ENCODE data around the gene RB1. TPM values are rescaled to one million over a fixed set of nuclear protein-coding genes. Genes with fewer than 3 reads are reported as not detected.
"Not testable (repeated sequence)": the region's sequence is repeated elsewhere in the genome, so short reads cannot be mapped to it uniquely, and the experiment has no call there.

Gene RB1
- total RNA-seq, 1 experiment from 2014 or later: 14.7 TPM

DNA sequence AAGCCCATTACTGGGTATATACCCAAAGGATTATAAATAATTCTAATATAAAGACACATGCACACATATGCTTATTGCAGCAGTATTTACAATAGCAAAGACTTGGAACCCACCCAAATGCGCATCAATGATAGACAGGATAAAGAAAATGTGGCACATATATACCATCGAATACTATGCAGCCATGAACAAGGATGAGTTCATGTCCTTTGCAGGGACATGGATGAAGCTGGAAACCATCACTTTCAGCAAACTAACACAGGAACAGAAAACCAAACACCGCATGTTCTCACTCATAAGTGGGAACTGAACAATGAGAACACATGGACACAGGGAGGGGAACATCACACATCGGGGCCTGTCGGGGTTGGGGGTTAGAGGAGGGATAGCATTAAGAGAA, 118.5 kb downstream of the RB1 start:
- H3K36me3 ChIP-seq (replicated peaks; ENCODE audit: control insufficient read depth, insufficient read depth, low read length); H3K27me3 ChIP-seq (ENCODE audit: control insufficient read depth, insufficient read depth, low read length); H3K4me3 ChIP-seq (ENCODE audit: insufficient read depth, low read depth, low read length); DNase-seq: not testable (repeated sequence)

DNA sequence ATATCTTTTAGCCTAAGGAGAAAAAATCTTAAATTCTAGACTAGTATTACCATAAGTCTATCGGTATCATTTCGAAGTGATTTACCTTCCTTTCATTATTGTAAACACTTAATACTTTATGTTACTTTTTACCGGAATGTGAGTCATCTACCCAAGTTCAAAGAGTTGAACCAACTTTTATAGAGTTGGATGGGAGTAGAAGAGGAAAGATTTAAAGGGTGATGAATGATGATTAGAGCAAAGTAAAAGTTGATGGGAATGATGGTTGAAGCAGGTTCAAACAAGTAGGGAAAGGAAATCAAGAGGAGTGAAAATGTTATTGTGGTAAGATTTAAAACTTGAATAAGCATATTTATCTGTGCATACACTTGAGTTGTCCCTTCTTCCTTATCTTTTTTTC, 120.7 kb downstream of the RB1 start:
- Histone ChIP-seq H3K27me3 (ENCODE audit: control insufficient read depth, insufficient read depth, low read length) (no peaks in the 10 kb centered on the region), H3K4me3 (ENCODE audit: insufficient read depth, low read depth, low read length) (no peak overlapping the region), H3K36me3 (replicated peaks; ENCODE audit: control insufficient read depth, insufficient read depth, low read length) (no peaks in the 10 kb centered on the region)
- DNase-seq: no peak

- H3K4me3 ChIP-seq (ENCODE audit: insufficient read depth, low read depth, low read length): no peak overlapping the region
- no peaks in the 10 kb centered on the region for H3K27me3 ChIP-seq (ENCODE audit: control insufficient read depth, insufficient read depth, low read length)
- no peaks in the 10 kb centered on the region for H3K36me3 ChIP-seq (replicated peaks; ENCODE audit: control insufficient read depth, insufficient read depth, low read length)
- no peak for DNase-seq
Measured at GRCh38 chr13:48426052-48426451, 122.5 kb downstream of the RB1 start.

GRCh38 chr13:48426755-48427298, 123.3 kb downstream of the RB1 start:
- not testable (repeated sequence) for H3K27me3 ChIP-seq (ENCODE audit: control insufficient read depth, insufficient read depth, low read length); H3K36me3 ChIP-seq (replicated peaks; ENCODE audit: control insufficient read depth, insufficient read depth, low read length); H3K4me3 ChIP-seq (ENCODE audit: insufficient read depth, low read depth, low read length); DNase-seq

DNA sequence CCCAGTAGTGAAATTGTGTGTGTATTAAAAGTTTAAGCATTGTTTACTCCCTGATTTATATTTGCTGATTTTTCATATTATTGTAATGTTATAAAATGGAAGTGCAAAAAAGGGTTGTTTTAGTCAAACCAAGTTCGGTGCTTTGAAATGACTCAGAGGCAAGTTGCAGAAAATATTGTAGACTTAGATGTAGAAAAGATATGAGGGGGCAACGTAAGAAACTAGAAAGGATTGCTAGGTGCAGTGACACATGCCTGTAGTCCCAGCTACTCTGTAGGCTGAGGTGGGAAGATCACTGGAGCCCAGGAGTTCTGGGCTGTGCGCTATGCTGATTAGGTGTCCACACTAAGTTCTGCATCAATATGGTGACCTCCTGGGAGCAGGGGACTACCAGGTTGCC, 125.5 kb downstream of the RB1 start:
- Histone ChIP-seq H3K27me3 (ENCODE audit: control insufficient read depth, insufficient read depth, low read length) (no peaks in the 10 kb centered on the region), H3K4me3 (ENCODE audit: insufficient read depth, low read depth, low read length) (no peak overlapping the region), H3K36me3 (replicated peaks; ENCODE audit: control insufficient read depth, insufficient read depth, low read length) (no peaks in the 10 kb centered on the region)
- no peak for DNase-seq

- no peak for DNase-seq
- H3K27me3 ChIP-seq (ENCODE audit: control insufficient read depth, insufficient read depth, low read length): no peaks in the 10 kb centered on the region
- no peaks in the 10 kb centered on the region for H3K36me3 ChIP-seq (replicated peaks; ENCODE audit: control insufficient read depth, insufficient read depth, low read length)
Measured at GRCh38 chr13:48429886-48430285, 126.3 kb downstream of the RB1 start.

GRCh38 chr13:48431431-48431830, 127.9 kb downstream of the RB1 start:
- no peak for DNase-seq
- Histone ChIP-seq H3K36me3 (replicated peaks; ENCODE audit: control insufficient read depth, insufficient read depth, low read length) (no peaks in the 10 kb centered on the region), H3K27me3 (ENCODE audit: control insufficient read depth, insufficient read depth, low read length) (no peaks in the 10 kb centered on the region)

More at GRCh38 chr13:48429886-48430285, 126.3 kb downstream of the RB1 start:
- H3K4me3 ChIP-seq (ENCODE audit: insufficient read depth, low read depth, low read length): no peak overlapping the region

GRCh38 chr13:48431987-48432615, 128.6 kb downstream of the RB1 start:
- DNase-seq: no peak
- no peaks in the 10 kb centered on the region for H3K36me3 ChIP-seq (replicated peaks; ENCODE audit: control insufficient read depth, insufficient read depth, low read length)
- no peak overlapping the region for H3K4me3 ChIP-seq (ENCODE audit: insufficient read depth, low read depth, low read length)
- H3K27me3 ChIP-seq (ENCODE audit: control insufficient read depth, insufficient read depth, low read length): no peaks in the 10 kb centered on the region

More at GRCh38 chr13:48431431-48431830, 127.9 kb downstream of the RB1 start:
- H3K4me3 ChIP-seq (ENCODE audit: insufficient read depth, low read depth, low read length): no peak overlapping the region

GRCh38 chr13:48434200-48434599, 130.6 kb downstream of the RB1 start:
- Histone ChIP-seq H3K27me3 (ENCODE audit: control insufficient read depth, insufficient read depth, low read length) (no peaks in the 10 kb centered on the region), H3K36me3 (replicated peaks; ENCODE audit: control insufficient read depth, insufficient read depth, low read length) (no peaks in the 10 kb centered on the region), H3K4me3 (ENCODE audit: insufficient read depth, low read depth, low read length) (no peak overlapping the region)
- DNase-seq: no peak

- Histone ChIP-seq H3K4me3 (ENCODE audit: insufficient read depth, low read depth, low read length) (no peak overlapping the region), H3K27me3 (ENCODE audit: control insufficient read depth, insufficient read depth, low read length) (no peaks in the 10 kb centered on the region), H3K36me3 (replicated peaks; ENCODE audit: control insufficient read depth, insufficient read depth, low read length) (no peaks in the 10 kb centered on the region)
- no peak for DNase-seq
Measured at GRCh38 chr13:48436661-48437288, 133.2 kb downstream of the RB1 start.

DNA sequence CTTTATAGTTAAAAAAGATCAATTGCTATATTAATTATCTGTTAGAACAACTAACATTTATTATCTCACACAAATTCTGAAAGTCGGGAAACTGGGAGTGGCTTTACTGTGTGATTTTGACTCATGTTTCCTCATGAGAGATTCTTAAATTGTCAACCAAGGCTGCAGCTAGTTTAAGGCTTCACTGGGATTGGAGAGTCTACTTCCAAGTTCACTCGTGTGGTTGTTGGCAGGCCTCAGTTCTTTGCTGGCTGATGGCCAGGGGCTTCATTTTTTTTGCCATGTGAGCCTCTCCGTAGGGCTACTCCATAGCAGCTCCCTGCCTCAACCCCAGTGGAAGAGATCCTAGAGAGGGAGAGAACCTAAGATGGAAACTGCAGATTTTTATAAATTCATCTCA, 133.8 kb downstream of the RB1 start:
- DNase-seq: no peak
- Histone ChIP-seq H3K4me3 (ENCODE audit: insufficient read depth, low read depth, low read length) (no peak overlapping the region), H3K27me3 (ENCODE audit: control insufficient read depth, insufficient read depth, low read length) (no peaks in the 10 kb centered on the region), H3K36me3 (replicated peaks; ENCODE audit: control insufficient read depth, insufficient read depth, low read length) (no peaks in the 10 kb centered on the region)

DNA sequence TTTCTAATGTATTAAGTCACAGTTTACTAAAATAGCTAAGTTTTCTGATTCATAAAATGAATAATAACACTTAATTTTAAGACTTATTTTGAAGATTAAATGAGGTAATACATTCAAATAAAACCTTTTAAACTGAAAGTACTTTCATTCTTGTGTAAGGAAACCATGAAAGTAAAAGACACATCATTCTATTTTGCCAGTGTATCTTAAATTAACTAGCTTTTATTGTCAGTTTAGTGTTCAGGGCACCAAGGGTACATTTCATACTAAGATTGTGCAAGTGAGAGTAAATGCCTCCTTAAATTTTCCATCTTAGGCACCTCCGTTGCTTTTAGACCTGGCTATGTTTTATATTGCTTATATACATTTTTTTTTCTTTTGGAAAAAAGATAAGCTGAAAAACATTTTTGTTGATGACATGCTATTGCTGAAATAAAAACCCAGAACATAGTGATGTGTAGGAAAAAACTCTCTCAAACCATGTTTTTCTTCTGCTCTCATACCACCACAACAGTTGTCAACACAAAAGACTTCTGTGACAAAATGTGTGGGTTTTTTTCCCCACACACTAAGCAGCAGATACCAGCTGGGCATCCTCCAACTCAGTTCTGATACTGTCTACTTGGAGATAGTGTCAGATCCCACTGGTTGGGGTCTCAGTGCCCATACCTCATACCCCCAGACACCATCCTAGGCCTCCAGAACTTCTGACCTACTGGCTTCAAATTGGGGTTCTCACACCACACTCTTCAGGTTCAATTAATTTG, 140.1 kb downstream of the RB1 start:
- no peaks in the 10 kb centered on the region for H3K27me3 ChIP-seq (ENCODE audit: control insufficient read depth, insufficient read depth, low read length)
- no peaks in the 10 kb centered on the region for H3K36me3 ChIP-seq (replicated peaks; ENCODE audit: control insufficient read depth, insufficient read depth, low read length)
- no peak for DNase-seq
- H3K4me3 ChIP-seq (ENCODE audit: insufficient read depth, low read depth, low read length): no peak overlapping the region

DNA sequence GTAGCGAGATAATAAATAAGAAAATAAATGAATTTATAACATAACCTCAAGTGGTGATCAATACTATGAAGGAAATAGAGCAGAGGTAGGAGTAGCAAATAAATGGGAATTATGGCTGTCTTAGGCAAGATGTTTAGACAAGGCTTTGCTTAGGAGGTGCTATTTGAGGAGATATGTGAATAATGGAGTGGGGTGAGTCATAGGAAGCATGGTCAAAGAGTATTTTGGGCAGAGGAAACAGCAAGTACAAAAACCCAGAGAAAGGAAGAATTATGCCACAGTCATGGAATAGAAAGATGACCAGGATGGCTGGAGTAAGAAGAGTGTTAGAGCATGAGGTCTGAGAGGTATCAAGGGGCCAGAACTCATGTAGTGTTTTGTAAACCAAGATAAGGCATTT, 142.9 kb downstream of the RB1 start:
- Histone ChIP-seq H3K36me3 (replicated peaks; ENCODE audit: control insufficient read depth, insufficient read depth, low read length) (no peaks in the 10 kb centered on the region), H3K27me3 (ENCODE audit: control insufficient read depth, insufficient read depth, low read length) (no peaks in the 10 kb centered on the region), H3K4me3 (ENCODE audit: insufficient read depth, low read depth, low read length) (no peak overlapping the region)
- no peak for DNase-seq

GRCh38 chr13:48448285-48448958, 144.9 kb downstream of the RB1 start:
- H3K36me3 ChIP-seq (replicated peaks; ENCODE audit: control insufficient read depth, insufficient read depth, low read length): no peaks in the 10 kb centered on the region

More at GRCh38 chr13:48448285-48448958, 144.9 kb downstream of the RB1 start:
- DNase-seq: no peak
- Histone ChIP-seq H3K4me3 (ENCODE audit: insufficient read depth, low read depth, low read length) (no peak overlapping the region), H3K27me3 (ENCODE audit: control insufficient read depth, insufficient read depth, low read length) (no peaks in the 10 kb centered on the region)

All from H7 (cell line).